Endothelial cell of umbilical vein (primary cell): ENCODE measurements around the gene REPIN1. TPM values are rescaled to one million over a fixed set of nuclear protein-coding genes. Genes with fewer than 3 reads are reported as not detected.

ENCODE experiments used
- BruUV-seq: library from RNA; stranded (reverse); fragments of 400-500 nt; replicated peaks from 2 replicates; lab custom pipeline; 2021; lab: Mats Ljungman, UMichigan
- CTCF ChIA-PET: fragments of 300-600, 350-600 bp; sonication (Branson Sonifier 250); formaldehyde crosslinking; loops from one replicate; lab custom pipeline; 2021; ENCODE audit warnings: antibody characterized with exemption, inconsistent platforms; lab: Charles Lee
- POLR2A ChIA-PET: fragments of 300-600, 350-600 bp; sonication (Branson Sonifier 250); formaldehyde crosslinking; loops from one replicate; lab custom pipeline; 2021; ENCODE audit warnings: antibody characterized with exemption, inconsistent platforms; lab: Charles Lee
- DNase-seq: peaks from one replicate; pipeline ENCODE4 v3.0.0-alpha.2; 2011; ENCODE audit warnings: low read depth, low spot score
- FAIRE-seq: peaks from 2 replicates; lab custom pipeline; 2011; peaks lifted over from hg19 to GRCh38; lab: Jason Lieb, UNC
- H2AFZ ChIP-seq: 2 replicates; pipeline ENCODE4 v1.6.0; 2012; ENCODE audit warnings: low read depth, low read length, control low read depth, inconsistent platforms
- H3K27ac ChIP-seq: 2 replicates; pipeline ENCODE4 v1.5.1; 2011; ENCODE audit warnings: low read depth, mild to moderate bottlenecking, control low read depth, low read length, moderate library complexity; ENCODE audit not compliant: insufficient read depth
- H3K27me3 ChIP-seq, 2 experiments: 2 replicates each; pipeline versions ENCODE4 v1.6.0 to v1.6.1; 2011; ENCODE audit warnings: low read length in 2 of 2, mixed read lengths in 1 of 2; ENCODE audit not compliant: control insufficient read depth in 2 of 2, insufficient read depth in 2 of 2
- H3K36me3 ChIP-seq, 2 experiments: 2 replicates in 1 of 2; 3 replicates in 1 of 2; pipeline ENCODE4 v1.5.1; 2011; ENCODE audit warnings: low read length in 2 of 2, mild to moderate bottlenecking in 1 of 2, moderate library complexity in 1 of 2; ENCODE audit not compliant: control insufficient read depth in 2 of 2, insufficient read depth in 2 of 2; ENCODE audit errors: extremely low read depth in 1 of 2
- H3K4me1 ChIP-seq: 3 replicates; pipeline ENCODE4 v1.5.1; 2011; ENCODE audit warnings: mild to moderate bottlenecking, low read length; ENCODE audit not compliant: control insufficient read depth, insufficient read depth; ENCODE audit errors: extremely low read depth
- H3K4me2 ChIP-seq: 2 replicates; pipeline ENCODE4 v1.6.1; 2011; ENCODE audit warnings: low read length, control low read depth, mixed read lengths; ENCODE audit not compliant: insufficient read depth
- H3K4me3 ChIP-seq, 3 experiments: fragments of 200-600 bp in 1 of 3; sonication (generic), shearing (Covaris generic) in 1 of 3; replicated peaks in 1 of 3; 2 replicates each; pipeline ENCODE4 v1.5.1; 2011 to 2016; ENCODE audit warnings: control low read depth in 3 of 3, low read length in 3 of 3, mild to moderate bottlenecking in 2 of 3, inconsistent platforms in 1 of 3, low read depth in 1 of 3, moderate library complexity in 1 of 3; ENCODE audit not compliant: insufficient read depth in 1 of 3
- H3K79me2 ChIP-seq: 2 replicates; pipeline ENCODE4 v1.6.0; 2012; ENCODE audit warnings: low read length, inconsistent platforms; ENCODE audit not compliant: control insufficient read depth, insufficient read depth
- H3K9ac ChIP-seq: replicated peaks from 2 replicates; pipeline ENCODE3; 2011; ENCODE audit warnings: low read length, control low read depth; ENCODE audit not compliant: insufficient read depth; ENCODE audit errors: extremely low read depth
- H3K9me1 ChIP-seq: replicated peaks from 3 replicates; pipeline ENCODE4 v1.6.0; 2011; ENCODE audit warnings: mild to moderate bottlenecking, low read length; ENCODE audit not compliant: control insufficient read depth, insufficient read depth; ENCODE audit errors: extremely low read depth
- H3K9me3 ChIP-seq: replicated peaks from 2 replicates; pipeline ENCODE4 v1.5.1; 2012; ENCODE audit warnings: low read length, inconsistent platforms; ENCODE audit not compliant: control insufficient read depth, insufficient read depth
- H4K20me1 ChIP-seq: replicated peaks from 2 replicates; pipeline ENCODE3; 2011; ENCODE audit warnings: mild to moderate bottlenecking, low read length; ENCODE audit not compliant: control insufficient read depth, insufficient read depth; ENCODE audit errors: extremely low read depth
- EZH2 ChIP-seq: IDR thresholded peaks from 2 replicates; pipeline ENCODE4 v1.6.1; 2012; ENCODE audit warnings: borderline replicate concordance, low read depth, mild to moderate bottlenecking, moderate library complexity, low read length, inconsistent platforms; ENCODE audit not compliant: severe bottlenecking
- FOS ChIP-seq: IDR thresholded peaks from 2 replicates; pipeline ENCODE4 v1.6.1; 2011; ENCODE audit warnings: mild to moderate bottlenecking, low read length, moderate library complexity, borderline replicate concordance; ENCODE audit not compliant: insufficient read depth
- GATA2 ChIP-seq: IDR thresholded peaks from 2 replicates; pipeline ENCODE4 v1.7.0; 2011; ENCODE audit warnings: low read depth, mild to moderate bottlenecking, moderate library complexity, mixed read lengths, low read length; ENCODE audit not compliant: insufficient read length, insufficient read depth
- JUN ChIP-seq: IDR thresholded peaks from 2 replicates; pipeline ENCODE4 v1.6.1; 2011; ENCODE audit warnings: borderline replicate concordance, low read depth; ENCODE audit not compliant: insufficient read length, insufficient read depth
- MYC ChIP-seq: IDR thresholded peaks from one replicate; pipeline ENCODE4 v1.6.1; 2011; ENCODE audit warnings: mild to moderate bottlenecking, low read depth, low read length
- POLR2A ChIP-seq: IDR thresholded peaks from 2 replicates; pipeline ENCODE4 v1.6.1; 2012; ENCODE audit warnings: low read depth, mild to moderate bottlenecking, control low read depth, low read length
- POLR2AphosphoS5 ChIP-seq: IDR thresholded peaks from 2 replicates; pipeline ENCODE4 v1.6.1; 2012; ENCODE audit warnings: low read depth, mild to moderate bottlenecking, control low read depth, low read length, moderate library complexity; ENCODE audit not compliant: insufficient read depth
- dilution Hi-C: fragments of 300-500 bp; cut with MboI; formaldehyde crosslinking; loops from one replicate; pipeline ENCODE4 v1.15.0; 2019; ENCODE audit warnings: low sequenced_read_pairs; ENCODE audit not compliant: extremely low pct_ligation_motif_present
- intact Hi-C: fragments of 100-400 bp; cut with micrococcal nuclease; formaldehyde crosslinking; loops from one replicate; pipeline ENCODE4 v1.10.0; 2022
- polyA plus RNA-seq, 4 experiments: library from polyadenylated mRNA; depleted of rRNA in 3 of 4; stranded (reverse) in 3 of 4; unstranded in 1 of 4; fragments of >200 nt; gene quantifications; 2 replicates each; pipeline versions ENCODE4 v1.2.1 to v1.2.3, GENCODE V29; 2011 to 2012; ENCODE audit warnings: missing spikeins in 1 of 4
- total RNA-seq: library from RNA; stranded (reverse); gene quantifications from 2 replicates; pipeline ENCODE4 v1.2.3, GENCODE V29; 2021
- TF ChIP-seq, protein P1 (sequence below), 2 donors: IDR thresholded peaks; 1 replicate in 1 of 2; 2 replicates in 1 of 2; pipeline ENCODE4 v1.5.1; 2011; ENCODE audit warnings: low read length in 2 of 2, mild to moderate bottlenecking in 2 of 2, moderate library complexity in 2 of 2, control low read depth in 1 of 2, inconsistent platforms in 1 of 2, low read depth in 1 of 2; ENCODE audit not compliant: insufficient read depth in 1 of 2; ENCODE audit errors: extremely low read depth in 1 of 2
- TF ChIP-seq, protein P2 (sequence below): IDR thresholded peaks from 2 replicates; pipeline ENCODE4 v1.6.1; 2011; ENCODE audit not compliant: insufficient read depth, insufficient read length

REPIN1 gene
- total and polyA plus RNA-seq, 2 donors (not counting 3 experiments of a cell fraction or from before 2014, with no cell fraction given) = 108 to 140 TPM

DNA sequence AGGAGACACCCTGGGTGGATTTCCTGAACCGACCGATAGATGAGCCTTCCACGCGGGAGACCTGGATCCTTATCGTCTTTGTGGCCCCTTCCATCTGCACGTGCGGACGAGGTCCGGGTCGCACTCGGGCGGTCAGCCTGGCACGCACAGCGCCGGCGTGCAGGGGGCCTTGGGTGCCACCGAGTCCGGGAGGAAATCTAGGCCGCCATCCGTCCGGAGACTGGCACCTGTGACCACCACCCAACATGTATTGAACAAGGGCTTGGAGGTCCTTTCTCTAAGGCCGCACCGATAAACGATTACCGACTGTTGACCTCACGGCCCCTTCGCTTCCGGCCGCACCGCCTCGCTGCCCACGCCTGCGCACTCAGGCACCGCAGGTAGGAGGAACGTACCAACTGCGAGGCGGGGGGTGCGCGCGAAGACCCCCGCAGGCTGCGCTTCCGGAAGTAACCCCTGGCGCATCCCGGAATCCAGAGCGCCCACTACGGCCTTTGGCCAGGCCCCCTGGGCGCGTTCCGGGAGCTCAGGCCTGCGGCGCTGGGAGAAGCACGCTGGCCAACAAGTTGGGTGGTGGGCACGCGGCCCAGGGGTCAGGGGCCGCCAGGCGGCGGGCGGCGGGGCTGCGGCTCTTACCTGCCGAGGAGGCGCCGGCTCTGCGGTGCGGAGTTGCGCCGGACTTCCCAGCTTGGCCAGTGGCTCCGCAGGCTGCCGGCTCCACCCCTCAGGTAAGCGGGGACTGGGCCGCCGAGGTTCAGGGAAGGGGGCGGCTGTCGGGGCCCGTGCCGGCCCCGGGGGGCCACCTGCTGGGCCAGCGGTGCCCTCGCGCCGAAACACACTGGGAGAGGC is 45.6 kb upstream of the REPIN1 start, which contains the start of the genes ACTR3C and LRRC61:
Gene ACTR3C, minus strand, starts transcription at position 713 of the 849 bp plus-strand sequence. CDS start 28,249 bp downstream, outside the sequence.
Gene LRRC61, plus strand, starts transcription at position 523 of the 849 bp plus-strand sequence. CDS start 13,507 bp downstream, outside the sequence.
- Histone ChIP-seq H3K9me1 (no peaks in the 10 kb centered on the region), H3K4me2 (peak within 1 kb of the TSS; percentile 58), H3K9me3 (no peaks in the 10 kb centered on the region), H3K79me2 (no peaks in the 10 kb centered on the region), H4K20me1 (no peaks in the 10 kb centered on the region), H2AFZ (peak within 1 kb of the TSS; percentile 73), H3K4me1 (peaks cover 3% of the 10 kb centered on the region), H3K4me3 (peak within 1 kb of the TSS in 2 of 3 experiments; percentile 19 to 24), H3K9ac (no peak within 1 kb of the TSS), H3K36me3 (no peaks in the 10 kb centered on the region), H3K27me3 (no peaks in the 10 kb centered on the region), H3K27ac (no peak within 1 kb of the TSS)
- ChIA-PET POLR2A (no interaction called here), CTCF (no interaction called here)
- FAIRE-seq = no peak
- TF ChIP-seq JUN = no peak
- TF ChIP-seq, protein P1, sequence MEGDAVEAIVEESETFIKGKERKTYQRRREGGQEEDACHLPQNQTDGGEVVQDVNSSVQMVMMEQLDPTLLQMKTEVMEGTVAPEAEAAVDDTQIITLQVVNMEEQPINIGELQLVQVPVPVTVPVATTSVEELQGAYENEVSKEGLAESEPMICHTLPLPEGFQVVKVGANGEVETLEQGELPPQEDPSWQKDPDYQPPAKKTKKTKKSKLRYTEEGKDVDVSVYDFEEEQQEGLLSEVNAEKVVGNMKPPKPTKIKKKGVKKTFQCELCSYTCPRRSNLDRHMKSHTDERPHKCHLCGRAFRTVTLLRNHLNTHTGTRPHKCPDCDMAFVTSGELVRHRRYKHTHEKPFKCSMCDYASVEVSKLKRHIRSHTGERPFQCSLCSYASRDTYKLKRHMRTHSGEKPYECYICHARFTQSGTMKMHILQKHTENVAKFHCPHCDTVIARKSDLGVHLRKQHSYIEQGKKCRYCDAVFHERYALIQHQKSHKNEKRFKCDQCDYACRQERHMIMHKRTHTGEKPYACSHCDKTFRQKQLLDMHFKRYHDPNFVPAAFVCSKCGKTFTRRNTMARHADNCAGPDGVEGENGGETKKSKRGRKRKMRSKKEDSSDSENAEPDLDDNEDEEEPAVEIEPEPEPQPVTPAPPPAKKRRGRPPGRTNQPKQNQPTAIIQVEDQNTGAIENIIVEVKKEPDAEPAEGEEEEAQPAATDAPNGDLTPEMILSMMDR (IDR thresholded peaks at IDR 0.05; ENCODE audit: extremely low read depth in 1 of 2, insufficient read depth in 1 of 2, low read depth in 1 of 2, low read length in 2 of 2) = no peak
- TF ChIP-seq POLR2AphosphoS5 = no peak
- TF ChIP-seq GATA2 = no peak
- TF ChIP-seq FOS = no peak
- no peak for TF ChIP-seq MYC
- no peak for TF ChIP-seq POLR2A
- TF ChIP-seq EZH2 = no peak
- TF ChIP-seq, protein P2, sequence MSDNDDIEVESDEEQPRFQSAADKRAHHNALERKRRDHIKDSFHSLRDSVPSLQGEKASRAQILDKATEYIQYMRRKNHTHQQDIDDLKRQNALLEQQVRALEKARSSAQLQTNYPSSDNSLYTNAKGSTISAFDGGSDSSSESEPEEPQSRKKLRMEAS = no peak
- intact Hi-C loops = no loop called here
- dilution Hi-C loops = no loop called here
- DNase-seq = no peak
- BruUV-seq = no TSS peak
